MV-4-11 (cell line): ENCODE results near the gene CCR5.

ENCODE experiments used
- DNase-seq: peaks from one replicate; lab custom pipeline; 2025; lab: John Stamatoyannopoulos, UW

The CCR5 gene

GRCh38 chr3:46359733-46360493 lies 10.8 kb upstream of the CCR5 start:
- peak; percentile 67 for DNase-seq

GRCh38 chr3:46360907-46361306 lies 9.8 kb upstream of the CCR5 start:
- peak; percentile 63 for DNase-seq

GRCh38 chr3:46361408-46362283 lies 9.1 kb upstream of the CCR5 start:
- DNase-seq = peak; percentile 97

GRCh38 chr3:46365041-46365440 lies 5.7 kb upstream of the CCR5 start:
- no peak for DNase-seq

GRCh38 chr3:46365737-46366524 lies 4.8 kb upstream of the CCR5 start:
- DNase-seq = no peak

- DNase-seq = no peak
These were observed 2.9 kb upstream of the CCR5 start for GRCh38 chr3:46367811-46368210.

GRCh38 chr3:46368569-46368968 lies 2.2 kb upstream of the CCR5 start:
- peak; percentile 97 for DNase-seq

GRCh38 chr3:46369151-46369550 lies 1.6 kb upstream of the CCR5 start:
- DNase-seq = no peak

GRCh38 chr3:46369675-46370132 lies 1.0 kb upstream of the CCR5 start:
- DNase-seq = no peak

GRCh38 chr3:46371519-46372340 lies 984 bp downstream of the CCR5 start:
- no peak for DNase-seq

GRCh38 chr3:46372492-46373359 lies 2.0 kb downstream of the CCR5 start:
- DNase-seq = peak; percentile 59

GRCh38 chr3:46374755-46375154 lies 4.0 kb downstream of the CCR5 start:
- DNase-seq = no peak

GRCh38 chr3:46375218-46375617 lies 4.5 kb downstream of the CCR5 start:
- no peak for DNase-seq

- DNase-seq = no peak
These were observed 5.1 kb downstream of the CCR5 start for GRCh38 chr3:46375814-46376213.

GRCh38 chr3:46378426-46378942 lies 7.7 kb downstream of the CCR5 start:
- DNase-seq = peak; percentile 70

GRCh38 chr3:46380471-46381221 lies 9.9 kb downstream of the CCR5 start:
- peak; percentile 35 for DNase-seq

GRCh38 chr3:46381625-46382024 lies 10.9 kb downstream of the CCR5 start:
- no peak for DNase-seq

- DNase-seq = peak; percentile 45
These were observed 12.6 kb downstream of the CCR5 start for GRCh38 chr3:46383211-46383950.

GRCh38 chr3:46383951-46384330 lies 13.2 kb downstream of the CCR5 start:
- DNase-seq = peak; percentile 28
